HS-27A (cell line): ENCODE results near the gene NOL12.
"Not testable (repeated sequence)": the region's sequence is repeated elsewhere in the genome, so short reads cannot be mapped to it uniquely, and the experiment has no call there.

Experiments used
- DNase-seq: peaks from one replicate; pipeline ENCODE4 v3.0.0-alpha.2; 2012; ENCODE audit warnings: low read depth, missing footprints

Gene NOL12

GRCh38 chr22:37713761-37714160 lies 27.6 kb downstream of the NOL12 start:
- no peak for DNase-seq

- no peak for DNase-seq
Observed at GRCh38 chr22:37714634-37715033, 28.5 kb downstream of the NOL12 start.

GRCh38 chr22:37715760-37716159 lies 29.6 kb downstream of the NOL12 start:
- no peak for DNase-seq

GRCh38 chr22:37716708-37717107 lies 30.6 kb downstream of the NOL12 start:
- no peak for DNase-seq

- DNase-seq = not testable (repeated sequence)
Observed at GRCh38 chr22:37717235-37717634, 31.1 kb downstream of the NOL12 start.

GRCh38 chr22:37717746-37718305 lies 31.7 kb downstream of the NOL12 start:
- DNase-seq = not testable (repeated sequence)

GRCh38 chr22:37725551-37726240 lies 39.6 kb downstream of the NOL12 start:
- DNase-seq = no peak

GRCh38 chr22:37726241-37726887 lies 40.2 kb downstream of the NOL12 start:
- DNase-seq = no peak

GRCh38 chr22:37728620-37729019 lies 42.5 kb downstream of the NOL12 start:
- DNase-seq = no peak

- no peak for DNase-seq
Observed at GRCh38 chr22:37731804-37732471, 45.8 kb downstream of the NOL12 start.

GRCh38 chr22:37732699-37733607 lies 46.8 kb downstream of the NOL12 start:
- no peak for DNase-seq

- no peak for DNase-seq
Observed at GRCh38 chr22:37733625-37734401, 47.7 kb downstream of the NOL12 start.

- DNase-seq = no peak
Observed at GRCh38 chr22:37734402-37734700, 48.2 kb downstream of the NOL12 start.

- DNase-seq = no peak
Observed at GRCh38 chr22:37734964-37735451, 48.9 kb downstream of the NOL12 start.

GRCh38 chr22:37739035-37739434 lies 52.9 kb downstream of the NOL12 start:
- DNase-seq = no peak

- DNase-seq = no peak
Observed at GRCh38 chr22:37739611-37740049, 53.5 kb downstream of the NOL12 start.

GRCh38 chr22:37740455-37741311 lies 54.5 kb downstream of the NOL12 start:
- no peak for DNase-seq

- no peak for DNase-seq
Observed at GRCh38 chr22:37741312-37741795, 55.2 kb downstream of the NOL12 start.

GRCh38 chr22:37742376-37743171 lies 56.4 kb downstream of the NOL12 start:
- no peak for DNase-seq
